Measurements from ENCODE around the gene DISP2.

DNA sequence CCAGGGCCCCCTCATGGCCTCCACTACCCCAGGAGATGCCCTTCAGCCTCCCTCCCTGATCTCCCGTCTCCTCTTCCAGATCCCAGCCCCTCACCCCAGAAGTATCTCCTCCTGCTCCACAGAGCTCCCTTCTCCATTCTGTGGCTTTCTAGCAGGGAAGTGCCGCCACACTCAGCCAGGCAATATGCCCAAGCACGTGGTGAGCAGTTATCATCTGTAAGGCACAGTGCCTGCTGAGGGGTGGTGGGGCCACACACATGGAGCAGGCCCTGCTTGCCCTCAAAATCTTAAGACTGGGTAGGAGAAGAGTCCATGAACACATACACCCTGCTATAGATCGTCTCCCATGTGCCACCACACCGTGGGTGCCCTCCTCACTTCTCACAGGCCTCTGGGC is 9.5 kb upstream of the DISP2 start:
- no peak for TF ChIP-seq BHLHE40 (IDR thresholded peaks at IDR 0.05; ENCODE audit: borderline replicate concordance)
- no peak for TF ChIP-seq FOXA1 (IDR thresholded peaks at IDR 0.05)
- TF ChIP-seq, protein P1, sequence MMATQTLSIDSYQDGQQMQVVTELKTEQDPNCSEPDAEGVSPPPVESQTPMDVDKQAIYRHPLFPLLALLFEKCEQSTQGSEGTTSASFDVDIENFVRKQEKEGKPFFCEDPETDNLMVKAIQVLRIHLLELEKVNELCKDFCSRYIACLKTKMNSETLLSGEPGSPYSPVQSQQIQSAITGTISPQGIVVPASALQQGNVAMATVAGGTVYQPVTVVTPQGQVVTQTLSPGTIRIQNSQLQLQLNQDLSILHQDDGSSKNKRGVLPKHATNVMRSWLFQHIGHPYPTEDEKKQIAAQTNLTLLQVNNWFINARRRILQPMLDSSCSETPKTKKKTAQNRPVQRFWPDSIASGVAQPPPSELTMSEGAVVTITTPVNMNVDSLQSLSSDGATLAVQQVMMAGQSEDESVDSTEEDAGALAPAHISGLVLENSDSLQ (IDR thresholded peaks at IDR 0.05): no peak
- no peak for TF ChIP-seq NFRKB (IDR thresholded peaks at IDR 0.05)
- no peak for TF ChIP-seq CTBP1 (IDR thresholded peaks at IDR 0.05; ENCODE audit: borderline replicate concordance)
- no peak for TF ChIP-seq FOXM1 (IDR thresholded peaks at IDR 0.05; ENCODE audit: borderline replicate concordance)
